Neural cell (in vitro differentiated cells): ENCODE data around the gene DYNLT4. TPM values are rescaled to one million over a fixed set of nuclear protein-coding genes. Genes with fewer than 3 reads are reported as not detected.
"Not testable (repeated sequence)": the region's sequence is repeated elsewhere in the genome, so short reads cannot be mapped to it uniquely, and the experiment has no call there.

ENCODE experiments used
- H2AFZ ChIP-seq: fragments of 200-600, 300-800 bp; sonication (generic), shearing (Covaris generic); 2 replicates; pipeline ENCODE4 v1.6.0; 2014; ENCODE audit warnings: low read depth, mild to moderate bottlenecking, antibody characterized with exemption, low read length, moderate library complexity
- H3F3A ChIP-seq: fragments of 200-600 bp; shearing (Covaris generic); 2 replicates; pipeline ENCODE4 v1.6.1; 2016; ENCODE audit warnings: mild to moderate bottlenecking, moderate library complexity, mixed read lengths, antibody characterized with exemption, low read length; ENCODE audit not compliant: insufficient read depth, poor library complexity, severe bottlenecking
- H3K27ac ChIP-seq: fragments of 200-600, 300-800 bp; sonication (generic), shearing (Covaris generic); 2 replicates; pipeline ENCODE4 v1.5.1; 2014; ENCODE audit warnings: mild to moderate bottlenecking, low read length, moderate library complexity
- H3K27me3 ChIP-seq: fragments of 300-800, 200-600 bp; sonication (generic), shearing (Covaris generic); 2 replicates; pipeline ENCODE4 v1.6.0; 2014; ENCODE audit warnings: mild to moderate bottlenecking, low read depth, low read length, moderate library complexity; ENCODE audit not compliant: insufficient read depth
- H3K36me3 ChIP-seq: fragments of 300-800, 200-600 bp; sonication (generic), shearing (Covaris generic); 2 replicates; pipeline ENCODE4 v1.5.1; 2014; ENCODE audit warnings: mild to moderate bottlenecking, antibody characterized with exemption, low read length, moderate library complexity; ENCODE audit not compliant: insufficient read depth
- H3K4me2 ChIP-seq: fragments of 300-800, 200-600 bp; sonication (generic), shearing (Covaris generic); 2 replicates; pipeline ENCODE4 v1.6.0; 2014; ENCODE audit warnings: mild to moderate bottlenecking, low read length
- H3K4me3 ChIP-seq: fragments of 300-800, 200-600 bp; sonication (generic), shearing (Covaris generic); 2 replicates; pipeline ENCODE4 v1.5.1; 2014; ENCODE audit warnings: mild to moderate bottlenecking, low read length, moderate library complexity
- H3K79me2 ChIP-seq: fragments of 200-600 bp; shearing (Covaris generic); replicated peaks from 2 replicates; pipeline ENCODE4 v1.6.0; 2014; ENCODE audit warnings: mild to moderate bottlenecking, low read length, moderate library complexity; ENCODE audit not compliant: insufficient read depth
- H3K9ac ChIP-seq: fragments of 300-800, 200-600 bp; sonication (generic), shearing (Covaris generic); 2 replicates; pipeline ENCODE4 v1.6.1; 2016; ENCODE audit warnings: mild to moderate bottlenecking, low read length, mixed read lengths
- H3K9me2 ChIP-seq: fragments of 200-600 bp; shearing (Covaris generic); 2 replicates; pipeline ENCODE4 v1.6.1; 2016; ENCODE audit warnings: mild to moderate bottlenecking, low read length, mixed read lengths; ENCODE audit not compliant: insufficient read depth
- H3K9me3 ChIP-seq: fragments of 200-600, 300-800 bp; sonication (generic), shearing (Covaris generic); 2 replicates; pipeline ENCODE4 v1.6.1; 2016; ENCODE audit warnings: mild to moderate bottlenecking, mixed run types, low read length, moderate library complexity, mixed read lengths
- H4K20me1 ChIP-seq: fragments of 200-600 bp; shearing (Covaris generic); 2 replicates; pipeline ENCODE4 v1.6.1; 2016; ENCODE audit warnings: mild to moderate bottlenecking, mixed run types; ENCODE audit not compliant: insufficient read depth
- EP300 ChIP-seq: fragments of 450-650 bp; conservative IDR thresholded peaks from 2 replicates; pipeline ENCODE4 v1.6.1; 2014; ENCODE audit warnings: antibody characterized with exemption, mild to moderate bottlenecking, moderate library complexity; ENCODE audit not compliant: poor library complexity, severe bottlenecking
- EZH2 ChIP-seq: fragments of 200-600, 300-800 bp; shearing (Covaris generic), sonication (generic); IDR thresholded peaks from 2 replicates; pipeline ENCODE4 v1.6.1; 2014; ENCODE audit warnings: antibody characterized with exemption, low read length, borderline replicate concordance, mild to moderate bottlenecking; ENCODE audit not compliant: insufficient read depth, poor library complexity, severe bottlenecking
- MXI1 ChIP-seq: fragments of 450-650 bp; conservative IDR thresholded peaks from 2 replicates; pipeline ENCODE4 v1.6.1; 2014; ENCODE audit warnings: antibody characterized with exemption, mild to moderate bottlenecking; ENCODE audit not compliant: poor library complexity, severe bottlenecking
- POLR2AphosphoS5 ChIP-seq: IDR thresholded peaks from 2 replicates; pipeline ENCODE4 v1.6.1; 2012
- RAD21 ChIP-seq: fragments of 450-650 bp; conservative IDR thresholded peaks from 2 replicates; pipeline ENCODE4 v1.6.1; 2014; ENCODE audit warnings: antibody characterized with exemption, mild to moderate bottlenecking, moderate library complexity
- REST ChIP-seq: IDR thresholded peaks from 2 replicates; pipeline ENCODE4 v1.6.1; 2012; ENCODE audit warnings: borderline replicate concordance
- SMC3 ChIP-seq: fragments of 450-650 bp; conservative IDR thresholded peaks from 2 replicates; pipeline ENCODE4 v1.6.1; 2014; ENCODE audit warnings: antibody characterized with exemption, mild to moderate bottlenecking, moderate library complexity; ENCODE audit not compliant: poor library complexity
- TAF1 ChIP-seq: IDR thresholded peaks from 2 replicates; pipeline ENCODE4 v1.6.1; 2012; ENCODE audit warnings: low read depth
- polyA plus RNA-seq: library from polyadenylated mRNA; depleted of rRNA; stranded (reverse); fragments of >200 nt; gene quantifications from 2 replicates; pipeline ENCODE4 v1.2.3, GENCODE V29; 2014
- TF ChIP-seq, protein P1 (sequence below): fragments of 450-650 bp; IDR thresholded peaks from 2 replicates; pipeline ENCODE4 v1.5.1; 2014; ENCODE audit warnings: antibody characterized with exemption, mild to moderate bottlenecking, moderate library complexity; ENCODE audit not compliant: poor library complexity, severe bottlenecking

Gene DYNLT4
- polyA plus RNA-seq, 1 donor from 2014 or later = not detected

- H2AFZ ChIP-seq = no peak overlapping the region
- no peak overlapping the region for H3K4me2 ChIP-seq
- H3K27ac ChIP-seq = no peak overlapping the region
- no peak overlapping the region for H3K9ac ChIP-seq
- H3K27me3 ChIP-seq = no peaks in the 10 kb centered on the region
- H3K9me3 ChIP-seq = no peaks in the 10 kb centered on the region
- no peaks in the 10 kb centered on the region for H3K79me2 ChIP-seq
- TF ChIP-seq POLR2AphosphoS5 = no peak
- TF ChIP-seq RAD21 = no peak
- no peak for TF ChIP-seq TAF1
- TF ChIP-seq MXI1 = no peak
- no peak for TF ChIP-seq REST
- TF ChIP-seq EP300 = no peak
- TF ChIP-seq, protein P1, sequence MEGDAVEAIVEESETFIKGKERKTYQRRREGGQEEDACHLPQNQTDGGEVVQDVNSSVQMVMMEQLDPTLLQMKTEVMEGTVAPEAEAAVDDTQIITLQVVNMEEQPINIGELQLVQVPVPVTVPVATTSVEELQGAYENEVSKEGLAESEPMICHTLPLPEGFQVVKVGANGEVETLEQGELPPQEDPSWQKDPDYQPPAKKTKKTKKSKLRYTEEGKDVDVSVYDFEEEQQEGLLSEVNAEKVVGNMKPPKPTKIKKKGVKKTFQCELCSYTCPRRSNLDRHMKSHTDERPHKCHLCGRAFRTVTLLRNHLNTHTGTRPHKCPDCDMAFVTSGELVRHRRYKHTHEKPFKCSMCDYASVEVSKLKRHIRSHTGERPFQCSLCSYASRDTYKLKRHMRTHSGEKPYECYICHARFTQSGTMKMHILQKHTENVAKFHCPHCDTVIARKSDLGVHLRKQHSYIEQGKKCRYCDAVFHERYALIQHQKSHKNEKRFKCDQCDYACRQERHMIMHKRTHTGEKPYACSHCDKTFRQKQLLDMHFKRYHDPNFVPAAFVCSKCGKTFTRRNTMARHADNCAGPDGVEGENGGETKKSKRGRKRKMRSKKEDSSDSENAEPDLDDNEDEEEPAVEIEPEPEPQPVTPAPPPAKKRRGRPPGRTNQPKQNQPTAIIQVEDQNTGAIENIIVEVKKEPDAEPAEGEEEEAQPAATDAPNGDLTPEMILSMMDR = no peak
- H3K36me3 ChIP-seq = no peaks in the 10 kb centered on the region
- H3K9me2 ChIP-seq = no peaks in the 10 kb centered on the region
- no peaks in the 10 kb centered on the region for H3F3A ChIP-seq
- no peaks in the 10 kb centered on the region for H4K20me1 ChIP-seq
- H3K4me3 ChIP-seq = no peak overlapping the region
Measured at GRCh38 chr1:44827197-44828002, 20.2 kb upstream of the DYNLT4 start.

GRCh38 chr1:44826375-44827196, 19.4 kb upstream of the DYNLT4 start:
- TF ChIP-seq EZH2 (no peak), SMC3 (no peak), MXI1 (no peak), RAD21 (no peak), REST (no peak), POLR2AphosphoS5 (no peak), TAF1 (no peak), EP300 (no peak)
- TF ChIP-seq, protein P1 = no peak
- Histone ChIP-seq H2AFZ (no peak overlapping the region), H3K27ac (no peak overlapping the region)

DNA sequence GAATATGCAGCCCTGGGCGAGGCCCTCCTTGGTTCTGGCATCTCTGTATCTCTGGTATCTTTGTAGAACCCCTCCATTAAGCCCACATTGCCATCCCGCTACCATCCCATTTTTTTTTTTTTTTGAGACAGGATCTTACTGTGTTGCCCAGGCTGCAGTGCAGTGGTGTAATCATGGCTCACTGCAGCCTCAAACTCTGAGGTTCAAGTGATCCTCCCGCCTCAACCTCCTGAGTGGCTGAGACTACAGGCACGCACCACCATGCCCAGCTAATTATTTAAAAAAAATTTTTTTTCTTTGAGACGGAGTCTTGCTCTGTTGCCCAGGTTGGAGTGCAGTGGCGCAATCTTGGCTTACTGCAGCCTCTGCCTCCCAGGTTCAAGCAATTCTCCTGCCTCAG, 17.2 kb upstream of the DYNLT4 start:
- not testable (repeated sequence) for H3K9ac ChIP-seq, H3K9me2 ChIP-seq, H3K36me3 ChIP-seq, H3K27ac ChIP-seq, H3K9me3 ChIP-seq, H3K4me3 ChIP-seq, H4K20me1 ChIP-seq, H3K79me2 ChIP-seq, H3K4me2 ChIP-seq, H3F3A ChIP-seq, H2AFZ ChIP-seq
- peaks cover 11% of the 10 kb centered on the region for H3K27me3 ChIP-seq

More at GRCh38 chr1:44826375-44827196, 19.4 kb upstream of the DYNLT4 start:
- Histone ChIP-seq H3K9me2 (no peaks in the 10 kb centered on the region), H3K27me3 (no peaks in the 10 kb centered on the region), H3K4me2 (no peak overlapping the region), H3K4me3 (no peak overlapping the region), H3K9me3 (no peaks in the 10 kb centered on the region), H3K79me2 (no peaks in the 10 kb centered on the region), H3F3A (no peaks in the 10 kb centered on the region), H3K9ac (no peak overlapping the region), H4K20me1 (no peaks in the 10 kb centered on the region), H3K36me3 (no peaks in the 10 kb centered on the region)
